Kidney (tissue), 14 donors: ENCODE results near the gene COL4A3. TPM values are rescaled to one million over a fixed set of nuclear protein-coding genes. Genes with fewer than 3 reads are reported as not detected.

Experiments used
- DNase-seq, 5 donors: peaks; one replicate each; pipeline ENCODE4 v3.0.0-alpha.2; 2013 to 2020
- FAIRE-seq: peaks from 2 replicates; lab custom pipeline; 2012; peaks lifted over from hg19 to GRCh38; lab: Jason Lieb, UNC
- H3K27ac ChIP-seq, 2 donors: one replicate each; pipeline ENCODE4 v1.7.0; 2013; ENCODE audit warnings: low read depth in 2 of 2, low read length in 2 of 2, inconsistent platforms in 1 of 2
- H3K27me3 ChIP-seq: one replicate; pipeline ENCODE4 v1.7.1; 2013; ENCODE audit warnings: low read length, inconsistent platforms; ENCODE audit not compliant: control insufficient read depth, insufficient read depth
- H3K36me3 ChIP-seq, 3 donors: one replicate each; pipeline versions ENCODE4 v1.7.0 to v1.7.1; 2013; ENCODE audit warnings: low read length in 3 of 3, control low read depth in 1 of 3, inconsistent platforms in 1 of 3; ENCODE audit not compliant: insufficient read depth in 3 of 3, control insufficient read depth in 2 of 3
- H3K4me1 ChIP-seq, 3 donors: one replicate each; pipeline versions ENCODE4 v1.7.0 to v1.7.1; 2013; ENCODE audit warnings: low read length in 3 of 3, inconsistent platforms in 1 of 3, low read depth in 1 of 3; ENCODE audit not compliant: control insufficient read depth in 2 of 3, insufficient read depth in 2 of 3
- H3K4me3 ChIP-seq, 3 donors: one replicate each; pipeline versions ENCODE4 v1.7.0 to v1.8.1; 2013; ENCODE audit warnings: low read length in 3 of 3, control low read depth in 1 of 3, inconsistent platforms in 1 of 3
- H3K9ac ChIP-seq, 3 donors: one replicate each; pipeline versions ENCODE4 v1.7.0 to v1.7.1; 2013; ENCODE audit warnings: low read length in 3 of 3, control low read depth in 1 of 3, inconsistent platforms in 1 of 3
- H3K9me3 ChIP-seq, 3 donors: one replicate each; pipeline versions ENCODE4 v1.7.0 to v1.7.1; 2013; ENCODE audit warnings: low read length in 3 of 3, control low read depth in 1 of 3, inconsistent platforms in 1 of 3; ENCODE audit not compliant: control insufficient read depth in 2 of 3, insufficient read depth in 1 of 3
- CTCF ChIP-seq: IDR thresholded peaks from 3 replicates; pipeline ENCODE4 v1.5.1; 2012; ENCODE audit warnings: mild to moderate bottlenecking, moderate library complexity, borderline replicate concordance; ENCODE audit not compliant: insufficient read depth; ENCODE audit errors: extremely low read depth
- intact Hi-C: fragments of 100-400 bp; cut with DNase I; formaldehyde crosslinking; loops from one replicate; pipeline ENCODE4 v1.11.1; 2022
- polyA plus RNA-seq: library from polyadenylated mRNA; stranded (reverse); fragments of 350-450 nt; fragmentation: Illumina TruSeq; extraction: RNeasy Lipid Tissue Mini Kit (QIAGEN cat#74804); gene quantifications from one replicate; pipeline ENCODE4 v1.2.3, GENCODE V29; 2014; ENCODE audit warnings: low read depth, low replicate concordance; ENCODE audit not compliant: insufficient read depth
- total RNA-seq: library from RNA; stranded (reverse); fragmentation: NEBNext Ultra II Directional; extraction: Animal tissue kit (Norgen Biotek cat#: 25700); gene quantifications from one replicate; pipeline ENCODE4 v1.2.1, GENCODE V29; 2021
- donor health status: control.
- donor health status: control.
- donor health status: control.
- donor health status: control.
- donor health status: control.
- donor health status: DM: yes; HTN: yes; CAD: no.
- donor health status: Normal renal cell carcinoma (clear cell type).

The COL4A3 gene
- total and polyA plus RNA-seq, 2 donors from 2014 or later = 20.8 to 48.8 TPM

DNA sequence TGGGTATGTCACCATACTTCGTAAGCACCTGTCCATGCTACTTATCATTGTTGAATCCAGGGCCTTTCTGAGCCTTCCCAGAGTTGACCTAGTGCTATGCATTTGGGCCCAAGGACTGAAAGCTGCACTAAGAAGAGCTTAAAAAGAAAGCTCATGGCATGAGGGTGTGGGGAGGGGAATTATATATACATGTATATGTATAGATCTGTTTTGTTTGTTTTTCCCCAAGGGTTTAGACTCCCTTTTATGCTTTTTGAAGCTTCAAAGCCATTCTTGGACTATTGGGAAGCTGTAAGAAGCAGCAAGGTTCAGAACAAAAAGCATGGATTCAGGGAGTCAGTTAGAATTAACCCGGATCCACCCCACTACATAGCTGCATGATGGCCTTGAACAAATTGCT lies 183.9 kb downstream of the COL4A3 start:
- FAIRE-seq = no peak

DNA sequence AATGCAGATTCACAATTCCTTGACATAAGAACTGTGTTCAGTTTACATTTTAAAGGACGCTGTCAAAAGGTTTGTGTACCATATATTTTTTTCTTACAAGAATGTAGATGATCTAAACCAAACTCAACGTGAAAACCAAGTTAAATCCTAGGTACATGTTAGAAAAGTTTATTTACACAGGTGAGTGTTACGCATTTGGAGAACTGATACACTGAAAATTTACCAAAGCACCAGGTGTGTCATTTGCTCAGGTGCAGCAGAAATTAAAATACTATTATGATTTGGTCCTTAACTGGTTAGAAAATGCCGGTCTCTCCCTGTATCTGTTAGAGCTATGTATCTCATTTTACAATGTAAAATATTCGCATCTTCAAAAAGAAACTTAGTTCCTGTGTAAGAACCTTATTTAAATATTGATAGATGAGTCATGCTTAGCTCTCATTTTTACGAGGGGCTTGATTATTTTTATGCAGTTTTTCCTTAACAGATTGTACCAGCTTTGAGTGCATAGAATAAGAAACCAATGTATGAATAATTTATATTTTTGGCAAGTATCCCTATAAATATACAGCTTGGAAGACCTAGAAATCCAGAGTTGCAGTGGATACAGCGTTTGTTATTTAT lies 185.7 kb downstream of the COL4A3 start:
- DNase-seq (no peak), FAIRE-seq (no peak)
- Histone ChIP-seq H3K27ac (no peak overlapping the region), H3K36me3 (peaks cover 0 to 3% (median 0%) of the 10 kb centered on the region in 3 donors), H3K4me1 (peaks cover 0 to 2% (median 0%) of the 10 kb centered on the region in 3 donors), H3K9ac (no peak overlapping the region), H3K9me3 (no peaks in the 10 kb centered on the region), H3K4me3 (no peak overlapping the region), H3K27me3 (no peaks in the 10 kb centered on the region)
- intact Hi-C loops = no loop called here
- TF ChIP-seq CTCF = no peak

More for the DNA sequence above, 183.9 kb downstream of the COL4A3 start:
- Histone ChIP-seq H3K9me3 (no peaks in the 10 kb centered on the region), H3K36me3 (peaks cover 0 to 3% (median 0%) of the 10 kb centered on the region in 3 donors), H3K9ac (no peak overlapping the region), H3K4me3 (no peak overlapping the region), H3K27ac (no peak overlapping the region), H3K27me3 (no peaks in the 10 kb centered on the region), H3K4me1 (peaks cover 0 to 2% (median 0%) of the 10 kb centered on the region in 3 donors)
- TF ChIP-seq CTCF = no peak
- DNase-seq = no peak
- intact Hi-C loops = no loop called here

DNA sequence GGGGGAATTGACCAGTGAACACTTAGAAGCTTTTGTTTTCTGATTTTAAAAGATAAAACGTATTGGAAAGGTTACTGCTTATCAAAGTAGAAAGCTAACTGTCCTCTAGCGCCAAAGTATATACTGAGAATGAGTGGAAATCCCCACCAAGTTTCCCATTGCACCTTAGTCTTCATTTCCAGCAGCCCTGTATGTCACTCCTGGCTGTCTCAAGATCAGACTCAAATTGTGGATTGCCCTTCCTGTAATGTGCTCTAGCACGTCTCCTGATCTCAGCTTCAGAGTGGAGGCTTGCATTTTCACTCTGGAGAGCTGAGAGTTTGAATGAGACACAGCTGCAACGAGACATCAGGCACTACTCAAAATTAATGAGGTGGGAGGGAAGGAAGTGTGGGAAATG lies 187.2 kb downstream of the COL4A3 start:
- Histone ChIP-seq H3K36me3 (peaks cover 7 to 14% (median 11%) of the 10 kb centered on the region in 3 donors), H3K27ac (no peak overlapping the region), H3K4me3 (no peak overlapping the region), H3K27me3 (no peaks in the 10 kb centered on the region), H3K9me3 (no peaks in the 10 kb centered on the region), H3K4me1 (peaks cover 0 to 2% (median 0%) of the 10 kb centered on the region in 3 donors), H3K9ac (no peak overlapping the region)
- TF ChIP-seq CTCF = no peak
- no peak for FAIRE-seq
- peak in 1 of 5 donors; percentile 10 for DNase-seq
- intact Hi-C loops = no loop called here

DNA sequence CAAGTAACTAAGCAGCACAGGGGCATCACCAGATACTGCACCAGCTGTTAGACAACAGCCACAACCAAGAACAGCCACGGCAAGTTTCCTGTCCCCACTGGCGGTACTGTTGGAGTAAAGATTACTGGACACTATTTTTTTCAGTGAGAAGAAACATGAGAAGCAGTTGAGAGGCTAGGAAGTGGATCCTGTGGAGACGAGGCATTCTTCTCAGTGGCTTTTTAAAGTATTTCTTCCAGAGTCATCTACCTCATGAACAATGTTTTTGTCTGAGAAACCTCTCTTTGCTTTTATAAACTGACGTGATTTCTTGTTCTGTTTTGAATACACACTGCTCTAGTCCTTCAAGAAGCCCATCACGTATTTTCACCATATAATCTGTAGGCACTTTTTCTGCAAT lies 195.9 kb downstream of the COL4A3 start:
- no peaks in the 10 kb centered on the region for H3K4me1 ChIP-seq
- H3K27me3 ChIP-seq = no peaks in the 10 kb centered on the region
- H3K9ac ChIP-seq = no peak overlapping the region
- DNase-seq (no peak), FAIRE-seq (no peak)
- no peak overlapping the region for H3K4me3 ChIP-seq
- H3K27ac ChIP-seq = no peak overlapping the region
- peaks cover 7 to 32% (median 14%) of the 10 kb centered on the region in 3 donors for H3K36me3 ChIP-seq
- TF ChIP-seq CTCF = no peak
- intact Hi-C loops = no loop called here
- no peaks in the 10 kb centered on the region for H3K9me3 ChIP-seq
